OCI-M2 (cell line): ENCODE data around the gene FFAR4.

Experiments
- DNase-seq: peaks from one replicate; lab custom pipeline; 2025; ENCODE audit not compliant: unreplicated experiment; lab: John Stamatoyannopoulos, UW

The FFAR4 gene

DNA sequence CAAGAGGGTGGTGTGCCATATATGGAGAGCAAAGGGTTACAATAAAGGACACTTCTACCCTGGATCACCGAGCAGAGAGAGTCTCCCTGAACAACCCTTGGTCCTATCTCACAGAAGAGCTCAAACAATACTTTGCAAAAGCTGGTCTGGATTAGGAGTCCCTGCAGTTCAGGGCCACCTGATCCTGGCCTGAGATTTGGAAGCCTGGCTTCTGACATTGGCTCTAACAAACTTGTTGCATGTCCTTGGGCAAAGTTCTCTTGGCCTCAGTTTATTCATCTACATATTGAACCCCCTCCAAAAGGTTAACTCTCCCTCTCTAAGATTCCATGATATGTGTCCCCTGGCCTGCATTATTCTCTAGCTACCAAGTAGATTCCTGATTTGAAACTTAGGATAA lies 32.9 kb downstream of the FFAR4 start:
- no peak for DNase-seq

DNA sequence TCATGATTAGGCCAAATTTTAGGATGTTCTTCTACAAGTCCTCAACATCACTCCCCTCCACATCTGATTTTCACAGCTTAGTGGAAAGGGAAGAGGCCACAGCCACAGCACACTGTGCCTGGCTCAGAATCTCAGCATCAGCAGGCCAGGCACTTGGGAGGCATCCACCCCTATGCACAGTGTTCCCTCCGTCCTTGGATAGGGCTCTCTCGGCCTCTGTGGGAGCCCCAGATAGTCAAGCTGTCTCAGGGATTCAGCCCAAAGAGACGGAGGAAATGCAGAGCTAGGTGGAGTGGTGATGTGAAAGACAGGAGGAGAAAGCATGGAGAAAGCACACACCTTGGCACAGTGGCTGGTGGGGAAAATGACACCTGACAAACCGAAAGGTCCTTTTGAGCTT lies 33.3 kb downstream of the FFAR4 start:
- no peak for DNase-seq

DNA sequence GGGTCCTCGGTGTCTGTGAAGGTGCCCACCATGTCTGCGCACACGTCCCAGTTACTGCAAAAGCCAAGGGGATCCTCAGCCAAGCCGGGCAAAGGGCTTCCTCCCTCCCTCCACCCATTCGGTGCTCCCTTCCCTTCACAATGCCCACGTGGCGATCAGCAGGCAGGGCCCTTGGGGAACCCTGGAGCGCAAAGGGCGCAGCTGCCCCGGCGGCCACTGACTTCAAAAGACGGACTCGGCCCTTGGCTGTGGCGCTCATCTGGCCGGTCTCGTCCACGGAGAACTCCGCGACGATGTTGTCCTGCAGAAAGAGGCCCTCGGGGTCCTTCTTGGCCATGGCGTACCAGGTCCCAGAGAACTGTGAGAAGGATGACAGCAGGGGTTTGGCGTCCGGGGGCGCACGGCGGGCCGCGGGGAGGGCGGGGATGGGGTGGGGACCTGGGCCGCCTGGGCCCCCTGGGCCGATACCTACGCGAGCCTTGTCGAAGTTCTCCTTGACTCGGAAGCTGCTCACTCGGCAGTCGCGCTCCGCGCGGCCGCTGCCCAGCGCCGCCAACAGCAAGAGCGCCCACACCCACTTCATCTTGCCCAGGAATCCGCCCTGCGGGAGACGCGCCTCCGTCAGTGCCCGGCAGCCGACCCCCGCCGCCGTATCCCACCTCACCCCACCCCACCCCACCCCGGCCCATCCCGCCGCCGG lies 34.1 kb downstream of the FFAR4 start:
- DNase-seq, result no peak

DNA sequence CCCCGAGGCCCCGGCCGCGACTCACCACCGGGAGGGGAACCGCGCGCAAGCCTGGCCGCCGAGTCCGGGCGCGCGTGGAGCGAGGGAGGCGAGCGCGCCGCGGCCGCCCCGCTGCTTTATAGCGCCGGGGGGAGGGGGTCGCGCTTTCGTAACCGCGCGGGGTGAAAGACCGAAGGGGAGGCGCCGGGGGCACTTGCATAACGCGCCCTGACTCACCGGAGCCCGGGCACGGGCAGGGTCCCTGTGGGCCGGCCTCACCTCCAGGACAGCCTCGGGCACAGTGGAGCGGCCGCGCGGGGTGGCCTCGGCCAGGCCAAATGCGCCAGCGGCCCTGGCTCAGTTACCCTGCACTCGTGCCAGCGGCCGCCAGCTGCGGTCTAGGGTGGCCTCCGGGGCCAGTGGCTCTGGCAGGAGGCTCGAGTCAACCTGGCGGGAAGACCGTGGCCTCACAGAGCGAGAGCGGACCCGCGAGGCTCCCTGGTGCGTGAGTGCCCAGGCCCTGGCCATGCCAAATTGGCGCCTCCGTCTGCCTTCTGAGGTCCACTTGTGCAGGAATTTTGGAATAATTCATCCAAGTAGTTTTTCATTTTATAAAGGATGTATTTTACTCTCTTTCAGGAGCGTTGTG lies 34.8 kb downstream of the FFAR4 start, which contains the start of gene RBP4:
RBP4 (minus strand) TSS at position 90 of the 628 bp plus-strand sequence. CDS start 207 bp downstream, outside the sequence.
- no peak for DNase-seq

DNA sequence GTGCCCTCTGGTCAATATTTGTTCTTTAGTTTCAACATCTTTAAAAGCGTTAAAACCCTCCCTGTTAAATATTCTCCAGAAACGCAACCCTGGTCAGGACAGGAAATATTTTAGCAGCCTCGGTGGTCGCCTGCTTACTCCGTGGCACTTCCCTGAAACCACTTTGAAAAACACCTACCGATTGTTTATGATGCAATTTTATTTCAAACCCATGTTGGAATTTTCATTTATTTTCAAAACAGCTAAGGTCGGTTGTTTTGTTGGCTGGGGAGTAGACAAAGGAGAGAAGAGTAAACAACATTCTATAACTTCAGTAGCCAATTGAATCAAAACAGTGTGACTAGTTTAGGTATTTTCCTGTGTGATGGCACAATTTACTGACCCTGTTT lies 35.3 kb downstream of the FFAR4 start:
- DNase-seq, result no peak

DNA sequence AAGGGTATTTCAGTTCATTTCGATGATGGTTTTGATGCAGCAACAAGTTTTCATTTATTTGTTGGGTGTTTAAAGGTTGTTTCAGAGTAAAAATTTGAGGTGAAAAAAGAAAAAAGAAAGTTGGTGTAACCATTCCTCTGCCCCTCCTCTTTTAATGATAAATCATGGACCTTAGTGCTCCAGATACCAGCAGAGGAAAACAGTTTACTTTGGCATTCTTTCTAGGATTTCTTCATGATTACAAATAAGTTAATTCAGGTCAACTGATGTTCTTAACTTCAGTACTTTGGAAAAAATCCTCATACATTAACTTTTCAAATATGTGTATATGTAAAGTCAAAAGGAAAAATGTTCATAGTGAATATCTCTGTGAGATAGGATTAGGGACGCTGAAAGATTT lies 36.6 kb downstream of the FFAR4 start:
- no peak for DNase-seq

DNA sequence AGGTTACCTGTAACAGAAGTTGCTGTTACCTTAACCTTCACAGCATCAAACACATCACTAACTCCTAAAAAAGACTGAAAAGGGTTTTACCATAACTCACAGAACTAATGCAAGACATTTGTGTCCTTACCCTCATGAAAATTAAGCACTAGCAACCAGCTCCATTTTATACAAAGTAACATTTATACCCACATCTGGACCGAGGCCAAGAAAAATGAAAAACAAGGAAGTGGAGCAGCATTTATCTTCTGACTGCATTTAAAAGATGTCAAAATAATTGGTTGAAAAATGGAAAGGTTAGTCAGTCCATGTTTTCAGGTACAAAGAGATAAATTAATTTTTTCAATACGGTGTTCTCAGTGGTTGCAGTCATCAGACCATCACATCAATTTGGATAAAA lies 37.7 kb downstream of the FFAR4 start:
- no peak for DNase-seq

DNA sequence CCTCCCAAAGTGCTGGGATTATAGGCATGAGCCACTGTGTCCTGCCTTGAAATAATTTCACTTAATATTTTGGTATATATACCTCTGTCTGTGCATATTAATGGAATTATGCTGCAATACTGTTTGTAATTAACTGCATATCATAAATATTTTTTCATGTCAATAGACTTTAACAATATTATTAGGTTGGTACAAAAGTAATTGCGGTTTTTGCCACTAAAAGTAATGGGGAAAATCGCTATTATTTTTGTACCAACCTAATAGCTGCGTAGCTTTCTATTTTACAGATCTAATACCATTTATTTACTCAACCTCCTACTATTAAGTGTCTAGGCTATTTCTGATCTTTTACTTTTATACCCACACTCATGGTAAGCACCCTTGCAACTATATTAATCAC lies 42.0 kb downstream of the FFAR4 start:
- DNase-seq, result no peak

DNA sequence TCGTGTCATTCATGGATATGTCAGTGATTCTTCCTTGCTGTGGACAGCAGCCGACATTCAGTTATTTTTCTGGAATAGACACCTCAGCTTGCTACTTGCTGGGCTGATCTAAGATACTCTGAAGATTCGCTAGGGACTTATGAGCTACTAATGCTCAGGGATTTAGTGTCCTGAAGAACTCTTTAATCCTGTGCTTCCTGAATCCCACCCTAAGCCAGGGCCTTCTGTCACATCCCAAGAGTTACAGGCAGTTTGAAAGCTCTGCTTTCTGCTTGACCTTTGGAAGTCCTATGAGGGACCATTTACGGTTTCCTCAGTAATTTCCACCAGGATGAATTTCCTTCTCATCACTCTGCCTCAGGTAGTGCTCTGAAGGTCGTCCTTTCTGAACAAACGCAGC lies 45.8 kb downstream of the FFAR4 start, which contains the start of gene PDE6C:
PDE6C (plus strand) TSS at position 227 of the 400 bp plus-strand sequence. CDS start 189 bp downstream, outside the sequence.
- DNase-seq, result no peak

DNA sequence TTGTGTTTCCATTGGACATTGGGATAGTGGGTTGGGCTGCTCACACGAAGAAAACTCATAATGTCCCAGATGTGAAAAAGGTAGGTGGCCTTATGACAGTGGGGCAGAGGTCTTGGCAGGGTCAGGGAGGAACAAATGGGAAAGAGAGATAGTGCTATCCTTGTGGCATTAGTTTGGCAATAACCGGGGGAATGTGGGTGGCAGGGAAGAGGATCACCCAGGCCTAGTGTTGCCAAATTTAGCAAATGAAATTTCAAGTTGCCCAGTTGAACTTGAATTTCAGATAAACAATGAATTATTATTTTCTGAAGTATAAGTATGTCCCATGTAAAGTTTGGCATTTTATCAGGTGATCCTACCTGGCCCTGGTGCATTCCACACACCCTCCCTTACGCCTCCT lies 46.7 kb downstream of the FFAR4 start:
- no peak for DNase-seq

DNA sequence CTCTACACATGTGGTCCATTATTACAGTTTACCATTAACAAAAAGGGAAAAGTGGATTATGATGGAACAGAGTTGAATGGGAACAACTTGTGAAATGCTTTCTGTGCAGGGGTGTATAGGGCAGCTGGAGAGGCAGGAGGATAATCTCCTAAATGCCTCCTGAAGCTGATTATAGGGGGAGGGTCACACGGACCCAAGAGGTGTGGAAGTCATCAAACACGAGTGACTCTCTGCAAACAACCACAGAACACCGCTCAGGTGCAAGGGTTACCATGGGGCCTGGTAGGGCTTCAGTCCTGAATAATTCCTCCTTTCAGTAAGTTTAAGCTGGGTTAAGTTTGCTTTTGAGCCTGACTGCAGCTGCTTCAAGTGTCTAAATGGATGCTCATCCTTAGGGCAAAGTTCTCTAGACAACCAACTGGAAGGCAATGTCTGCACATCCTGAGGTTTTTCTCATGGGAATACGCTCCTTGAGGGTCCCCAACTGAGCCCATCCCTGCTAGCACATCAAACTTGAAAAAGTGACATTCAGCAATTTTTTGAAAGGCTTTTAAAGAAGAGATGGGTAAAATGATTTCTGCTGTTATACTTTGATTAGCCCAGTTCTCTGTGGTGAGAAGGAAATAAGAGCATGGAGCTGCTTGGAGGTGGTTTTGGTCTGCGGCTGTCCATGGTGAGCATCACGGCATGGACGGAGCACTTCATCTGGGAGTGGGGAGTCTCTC lies 47.8 kb downstream of the FFAR4 start:
- DNase-seq, result no peak

DNA sequence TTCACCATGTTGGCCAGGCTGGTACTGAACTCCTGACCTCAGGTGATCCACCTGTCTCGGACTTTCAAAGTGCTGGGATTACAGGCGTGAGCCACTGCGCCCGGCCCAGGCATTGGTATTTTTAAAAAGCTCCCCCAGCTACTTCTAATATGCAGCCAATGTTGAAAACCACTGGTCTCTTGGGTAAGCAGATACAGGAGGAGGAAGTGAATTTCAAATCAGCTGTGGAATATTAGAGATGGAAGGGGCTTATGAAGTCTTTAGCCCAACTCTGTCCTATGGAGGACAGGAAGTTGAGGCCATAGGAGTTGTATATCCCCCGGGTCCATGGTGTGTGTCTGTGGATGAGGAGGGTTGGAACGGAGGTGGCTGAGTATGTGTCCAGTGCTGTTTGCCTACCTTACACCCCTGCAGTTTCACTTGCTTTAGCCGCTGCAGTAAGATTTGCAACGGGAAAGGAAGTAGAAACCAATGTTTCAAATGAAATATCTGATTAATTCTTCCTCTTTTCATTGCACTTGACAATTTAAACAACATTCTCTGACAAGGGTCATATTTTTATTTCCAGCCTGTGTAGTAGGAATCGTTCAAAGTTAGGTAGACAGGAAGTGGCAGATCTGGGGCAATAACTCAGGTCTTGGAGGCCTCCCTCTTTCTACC lies 49.2 kb downstream of the FFAR4 start:
- DNase-seq, result no peak

DNA sequence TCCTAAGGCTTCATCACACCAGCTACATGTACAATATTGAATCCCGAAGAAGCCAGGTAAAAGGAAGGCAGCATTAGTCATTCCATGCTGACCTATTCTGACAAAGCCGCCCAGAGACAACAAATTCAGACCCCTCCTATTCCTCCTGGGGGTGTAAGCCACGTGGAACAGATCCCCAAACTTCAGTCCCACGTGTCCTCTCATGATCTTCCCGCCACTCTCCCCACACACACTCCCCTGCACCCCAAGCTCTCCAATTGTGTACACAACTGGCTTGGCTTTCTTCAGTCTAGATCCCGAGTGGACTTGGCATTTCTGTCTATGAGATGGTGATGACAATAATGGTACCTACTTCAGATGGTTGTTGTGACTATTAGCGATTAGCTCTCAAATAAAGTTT lies 54.5 kb downstream of the FFAR4 start:
- no peak for DNase-seq

DNA sequence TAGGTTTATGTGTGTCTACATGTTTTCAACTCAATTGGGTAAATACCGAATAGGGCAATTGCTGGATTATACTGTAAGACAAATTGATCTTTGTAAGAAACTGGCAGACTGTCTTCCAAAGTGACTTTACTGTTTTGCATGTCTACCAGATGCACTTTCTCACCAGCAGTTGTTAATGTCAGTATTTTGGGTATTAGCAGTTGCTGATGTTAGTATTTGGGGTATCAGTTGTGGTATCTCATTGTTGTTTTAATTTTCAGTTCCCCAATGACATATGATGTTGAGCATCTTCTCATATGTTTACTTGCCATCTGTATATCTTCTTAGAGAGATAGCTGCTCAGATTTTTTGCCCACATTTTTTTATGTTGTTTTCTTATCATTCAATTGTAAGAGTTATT lies 56.5 kb downstream of the FFAR4 start:
- no peak for DNase-seq

DNA sequence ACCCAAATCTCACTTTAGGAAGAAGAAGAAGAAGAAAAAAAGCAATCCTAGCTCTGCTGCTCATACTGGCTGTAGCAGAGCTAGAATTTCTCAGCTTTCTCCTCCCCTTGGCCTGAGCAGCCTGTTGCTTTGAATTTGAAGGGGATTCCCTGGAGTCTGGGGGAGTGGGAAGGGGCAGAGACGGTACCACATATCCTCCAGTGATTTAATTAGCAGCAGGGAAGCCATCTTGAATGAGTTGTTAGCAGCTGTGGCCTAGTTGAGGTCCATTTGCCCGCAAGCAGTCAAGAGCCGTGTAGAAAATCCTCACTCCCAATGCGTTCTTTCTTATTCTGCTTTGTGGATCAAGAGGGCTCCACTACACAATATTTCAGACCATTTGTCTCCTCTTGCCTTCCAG lies 62.4 kb downstream of the FFAR4 start:
- no peak for DNase-seq

DNA sequence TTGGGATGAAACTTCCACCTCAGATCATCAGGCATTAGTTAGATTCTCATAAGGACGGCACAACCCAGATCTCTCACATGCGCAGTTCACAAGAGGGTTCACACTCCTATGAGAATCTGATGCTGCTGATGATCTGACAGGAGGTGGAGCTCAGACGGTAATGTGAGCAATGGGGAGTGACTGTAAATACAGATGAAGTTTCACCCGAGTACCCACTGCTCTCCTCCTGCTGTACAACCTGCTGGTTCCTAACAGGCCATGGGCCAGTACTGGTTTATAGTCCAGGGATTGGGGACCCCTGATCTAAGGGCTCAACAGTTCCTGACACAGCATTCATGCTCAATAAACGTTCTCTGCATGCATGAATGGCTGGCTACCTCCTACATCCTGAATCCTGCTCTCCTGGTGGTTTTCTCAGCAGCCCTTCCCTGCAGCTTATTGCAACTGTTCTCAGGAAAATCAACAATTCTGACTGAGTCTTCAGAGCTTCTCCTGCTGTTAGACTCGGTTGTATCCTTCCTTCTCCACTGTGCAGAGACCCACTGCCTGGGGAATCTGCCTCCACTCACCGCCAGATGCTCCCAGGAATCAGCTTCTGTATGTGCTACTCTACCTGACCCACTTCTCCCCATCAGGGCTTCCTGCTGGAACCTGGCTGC lies 63.3 kb downstream of the FFAR4 start:
- no peak for DNase-seq

DNA sequence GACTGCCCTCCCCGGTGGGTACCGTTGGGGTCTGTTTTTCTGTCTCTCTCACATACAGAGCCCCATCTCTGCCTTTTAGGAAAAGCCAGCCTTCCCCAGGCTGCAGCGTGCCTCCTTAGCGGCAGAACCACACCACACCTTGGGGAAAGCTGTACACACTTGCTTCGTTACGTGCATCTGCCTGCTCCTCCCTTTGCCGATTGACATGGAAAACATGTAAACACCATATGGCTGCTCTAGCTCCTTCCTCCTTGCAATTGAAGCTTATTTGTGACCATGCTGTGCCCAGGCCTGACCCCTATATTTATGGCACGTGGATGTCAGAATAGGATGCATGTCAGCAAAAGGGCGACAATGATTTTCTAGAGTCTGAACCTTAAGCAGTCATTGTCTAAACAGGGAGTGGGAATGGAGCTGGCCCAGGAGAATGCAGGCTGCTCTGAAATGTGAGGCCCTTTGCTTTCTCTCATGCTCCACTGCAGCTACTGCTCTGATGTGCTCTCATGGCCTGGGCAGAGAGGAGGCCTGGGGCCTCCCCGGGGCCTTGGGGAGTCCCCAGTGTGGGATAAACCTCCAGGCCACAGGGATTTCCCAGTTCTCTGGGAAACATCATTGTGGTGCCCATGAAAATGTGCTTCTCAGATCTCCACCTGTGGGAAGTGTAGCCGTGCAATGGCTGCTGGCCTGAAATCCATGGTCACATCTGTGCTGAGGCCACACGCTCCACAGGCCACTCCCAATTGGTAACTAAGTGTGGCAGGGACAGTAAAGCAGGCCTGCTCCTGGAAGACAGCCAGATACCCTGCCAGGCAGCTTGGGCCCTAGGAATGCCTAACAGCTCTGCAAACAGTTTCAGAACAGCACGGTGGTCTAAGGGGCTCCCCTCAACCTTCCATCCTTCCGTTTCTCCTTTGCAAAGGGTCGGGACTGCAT lies 64.4 kb downstream of the FFAR4 start:
- DNase-seq, result no peak
